ENCODE results near the gene PABPC1L.

DNA sequence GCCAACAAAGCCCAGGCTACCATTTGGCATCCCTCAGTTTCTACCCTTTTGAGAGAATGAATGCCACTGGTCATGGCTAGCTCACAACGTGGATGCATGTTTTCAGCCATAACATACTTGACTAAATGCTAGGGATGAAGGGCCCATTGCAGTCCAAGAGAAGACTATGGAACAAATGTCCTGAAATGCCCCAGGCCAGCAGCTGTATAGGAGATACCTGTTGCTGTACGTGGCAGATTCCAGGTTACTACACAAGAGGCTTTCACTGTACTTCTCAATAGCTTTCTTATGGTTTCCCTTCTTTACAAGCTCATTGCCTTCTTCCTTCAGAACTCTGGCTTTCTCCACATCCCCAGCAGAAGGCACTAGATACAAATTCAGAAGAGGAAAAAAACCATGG, 38.7 kb downstream of the PABPC1L start:
- TF ChIP-seq, protein P1, sequence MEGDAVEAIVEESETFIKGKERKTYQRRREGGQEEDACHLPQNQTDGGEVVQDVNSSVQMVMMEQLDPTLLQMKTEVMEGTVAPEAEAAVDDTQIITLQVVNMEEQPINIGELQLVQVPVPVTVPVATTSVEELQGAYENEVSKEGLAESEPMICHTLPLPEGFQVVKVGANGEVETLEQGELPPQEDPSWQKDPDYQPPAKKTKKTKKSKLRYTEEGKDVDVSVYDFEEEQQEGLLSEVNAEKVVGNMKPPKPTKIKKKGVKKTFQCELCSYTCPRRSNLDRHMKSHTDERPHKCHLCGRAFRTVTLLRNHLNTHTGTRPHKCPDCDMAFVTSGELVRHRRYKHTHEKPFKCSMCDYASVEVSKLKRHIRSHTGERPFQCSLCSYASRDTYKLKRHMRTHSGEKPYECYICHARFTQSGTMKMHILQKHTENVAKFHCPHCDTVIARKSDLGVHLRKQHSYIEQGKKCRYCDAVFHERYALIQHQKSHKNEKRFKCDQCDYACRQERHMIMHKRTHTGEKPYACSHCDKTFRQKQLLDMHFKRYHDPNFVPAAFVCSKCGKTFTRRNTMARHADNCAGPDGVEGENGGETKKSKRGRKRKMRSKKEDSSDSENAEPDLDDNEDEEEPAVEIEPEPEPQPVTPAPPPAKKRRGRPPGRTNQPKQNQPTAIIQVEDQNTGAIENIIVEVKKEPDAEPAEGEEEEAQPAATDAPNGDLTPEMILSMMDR (IDR thresholded peaks at IDR 0.05): no peak
- TF ChIP-seq POLR2A (IDR thresholded peaks at IDR 0.05) (no peak), POLR2AphosphoS5 (IDR thresholded peaks at IDR 0.05) (no peak)
